HEK293 (cell line): ENCODE results near the gene CD86.

ENCODE experiments used
- CTCF ChIA-PET: fragments of 350-600 bp; formaldehyde crosslinking; extraction: SDS; loops from one replicate; lab custom pipeline; 2021; ENCODE audit warnings: antibody characterized with exemption; lab: Yijun Ruan, JAX
- POLR2A ChIA-PET: fragments of 300-600 bp; formaldehyde crosslinking; extraction: SDS; loops from one replicate; lab custom pipeline; 2020; ENCODE audit warnings: antibody characterized with exemption, inconsistent platforms; lab: Yijun Ruan, JAX
- H3K27ac ChIP-seq: fragments of 200-500 bp; sonication (Bioruptor generic); 2 replicates; pipeline ENCODE4 v1.5.1; 2014; ENCODE audit warnings: low read depth, low read length, control low read depth, inconsistent platforms; ENCODE audit errors: extremely low read depth
- H3K36me3 ChIP-seq, 2 experiments: fragments of 200-500 bp in 1 of 2; sonication (Bioruptor generic) in 1 of 2; 1 replicate in 1 of 2; 2 replicates in 1 of 2; pipeline ENCODE4 v1.5.1; 2014 to 2017; ENCODE audit warnings: inconsistent platforms in 2 of 2, low read length in 2 of 2; ENCODE audit not compliant: control insufficient read depth in 2 of 2, insufficient read depth in 1 of 2
- H3K4me1 ChIP-seq: fragments of 200-500 bp; sonication (Bioruptor generic); 2 replicates; pipeline ENCODE4 v1.5.1; 2014; ENCODE audit warnings: mild to moderate bottlenecking, low read length, inconsistent platforms; ENCODE audit not compliant: control insufficient read depth, insufficient read depth
- H3K4me3 ChIP-seq: 2 replicates; pipeline ENCODE4 v1.5.1; 2011; ENCODE audit warnings: low read depth, mild to moderate bottlenecking, control low read depth, low read length, moderate library complexity
- H3K9me3 ChIP-seq: fragments of 200-500 bp; sonication (Bioruptor generic); 2 replicates; pipeline ENCODE4 v1.5.1; 2014; ENCODE audit warnings: low read depth, low read length, inconsistent platforms; ENCODE audit not compliant: control insufficient read depth, insufficient read depth
- GFI1B ChIP-seq: fragments of 450-650 bp; formaldehyde crosslinking; IDR thresholded peaks from 2 replicates; pipeline ENCODE4 v1.5.1; 2016; ENCODE audit warnings: missing biosample characterization, missing genetic modification characterization
- HOXC10 ChIP-seq: sonication (generic); formaldehyde crosslinking; IDR thresholded peaks from 2 replicates; pipeline ENCODE4 v1.8.1; 2023; ENCODE audit warnings: mild to moderate bottlenecking, missing genetic modification reagents
- MZF1 ChIP-seq: fragments of 450-650 bp; formaldehyde crosslinking; IDR thresholded peaks from 2 replicates; pipeline ENCODE4 v1.5.1; 2017; ENCODE audit warnings: missing biosample characterization, missing genetic modification characterization, borderline replicate concordance
- OVOL3 ChIP-seq: fragments of 450-650 bp; formaldehyde crosslinking; IDR thresholded peaks from 2 replicates; pipeline ENCODE4 v1.5.1; 2016; ENCODE audit warnings: missing biosample characterization, missing genetic modification characterization
- PRDM2 ChIP-seq: fragments of 450-650 bp; formaldehyde crosslinking; IDR thresholded peaks from 2 replicates; pipeline ENCODE4 v1.5.1; 2016; ENCODE audit warnings: missing biosample characterization, missing genetic modification characterization, borderline replicate concordance
- YY1 ChIP-seq: fragments of 450-650 bp; formaldehyde crosslinking; IDR thresholded peaks from 2 replicates; pipeline ENCODE4 v1.5.1; 2018; ENCODE audit warnings: missing biosample characterization, missing genetic modification characterization
- ZBTB20 ChIP-seq: fragments of 450-650 bp; formaldehyde crosslinking; IDR thresholded peaks from 2 replicates; pipeline ENCODE4 v1.5.1; 2016; ENCODE audit warnings: missing biosample characterization, missing genetic modification characterization
- ZBTB48 ChIP-seq: fragments of 450-650 bp; formaldehyde crosslinking; IDR thresholded peaks from 2 replicates; pipeline ENCODE4 v1.5.1; 2016; ENCODE audit warnings: missing biosample characterization, missing genetic modification characterization
- ZFHX2 ChIP-seq: fragments of 450-650 bp; formaldehyde crosslinking; conservative IDR thresholded peaks from 2 replicates; pipeline ENCODE4 v1.5.1; 2016; ENCODE audit warnings: missing biosample characterization, missing genetic modification characterization
- ZFP3 ChIP-seq: fragments of 450-650 bp; formaldehyde crosslinking; IDR thresholded peaks from 2 replicates; pipeline ENCODE4 v1.5.1; 2016; ENCODE audit warnings: low read depth, missing biosample characterization, missing genetic modification characterization
- ZNF10 ChIP-seq: fragments of 450-650 bp; formaldehyde crosslinking; IDR thresholded peaks from 2 replicates; pipeline ENCODE4 v1.5.1; 2017; ENCODE audit warnings: missing biosample characterization, missing genetic modification characterization
- ZNF133 ChIP-seq: fragments of 450-650 bp; formaldehyde crosslinking; IDR thresholded peaks from 2 replicates; pipeline ENCODE4 v1.5.1; 2016; ENCODE audit warnings: missing biosample characterization, missing genetic modification characterization
- ZNF138 ChIP-seq: fragments of 450-650 bp; formaldehyde crosslinking; IDR thresholded peaks from 2 replicates; pipeline ENCODE4 v1.5.1; 2016; ENCODE audit warnings: missing biosample characterization, missing genetic modification characterization, borderline replicate concordance
- ZNF184 ChIP-seq: fragments of 450-650 bp; IDR thresholded peaks from 2 replicates; pipeline ENCODE4 v1.5.1; 2018; ENCODE audit warnings: missing biosample characterization, mild to moderate bottlenecking, missing genetic modification characterization
- ZNF2 ChIP-seq: fragments of 450-650 bp; formaldehyde crosslinking; IDR thresholded peaks from 2 replicates; pipeline ENCODE4 v1.5.1; 2016; ENCODE audit warnings: missing biosample characterization, missing genetic modification characterization
- ZNF202 ChIP-seq: fragments of 450-650 bp; formaldehyde crosslinking; IDR thresholded peaks from 2 replicates; pipeline ENCODE4 v1.5.1; 2016; ENCODE audit warnings: missing biosample characterization, missing genetic modification characterization, borderline replicate concordance
- ZNF221 ChIP-seq: fragments of 450-650 bp; formaldehyde crosslinking; IDR thresholded peaks from 2 replicates; pipeline ENCODE4 v1.5.1; 2017; ENCODE audit warnings: missing biosample characterization, missing genetic modification characterization, borderline replicate concordance
- ZNF266 ChIP-seq: fragments of 450-650 bp; formaldehyde crosslinking; IDR thresholded peaks from 2 replicates; pipeline ENCODE4 v1.5.1; 2016; ENCODE audit warnings: missing biosample characterization, missing genetic modification characterization, low read depth
- ZNF324 ChIP-seq: fragments of 450-650 bp; formaldehyde crosslinking; IDR thresholded peaks from 2 replicates; pipeline ENCODE4 v1.5.1; 2016; ENCODE audit warnings: missing biosample characterization, missing genetic modification characterization
- ZNF404 ChIP-seq: fragments of 450-650 bp; formaldehyde crosslinking; IDR thresholded peaks from 2 replicates; pipeline ENCODE4 v1.5.1; 2017; ENCODE audit warnings: missing biosample characterization, missing genetic modification characterization
- ZNF416 ChIP-seq: fragments of 450-650 bp; formaldehyde crosslinking; IDR thresholded peaks from 2 replicates; pipeline ENCODE4 v1.5.1; 2016; ENCODE audit warnings: missing biosample characterization, missing genetic modification characterization
- ZNF433 ChIP-seq: fragments of 450-650 bp; formaldehyde crosslinking; IDR thresholded peaks from 2 replicates; pipeline ENCODE4 v1.5.1; 2016; ENCODE audit warnings: missing biosample characterization, missing genetic modification characterization, low read depth
- ZNF473 ChIP-seq: fragments of 450-650 bp; formaldehyde crosslinking; IDR thresholded peaks from 2 replicates; pipeline ENCODE4 v1.5.1; 2017; ENCODE audit warnings: missing biosample characterization, missing genetic modification characterization
- ZNF510 ChIP-seq: fragments of 450-650 bp; formaldehyde crosslinking; IDR thresholded peaks from 2 replicates; pipeline ENCODE4 v1.5.1; 2018; ENCODE audit warnings: mild to moderate bottlenecking, missing genetic modification characterization, missing biosample characterization; ENCODE audit not compliant: insufficient replicate concordance
- ZNF544 ChIP-seq: fragments of 450-650 bp; formaldehyde crosslinking; IDR thresholded peaks from 2 replicates; pipeline ENCODE4 v1.5.0; 2017; ENCODE audit warnings: missing biosample characterization, missing genetic modification characterization
- ZNF558 ChIP-seq: fragments of 450-650 bp; formaldehyde crosslinking; IDR thresholded peaks from 2 replicates; pipeline ENCODE4 v1.5.1; 2016; ENCODE audit warnings: missing biosample characterization, missing genetic modification characterization
- ZNF596 ChIP-seq: fragments of 450-650 bp; IDR thresholded peaks from 2 replicates; pipeline ENCODE4 v1.5.0; 2018; ENCODE audit warnings: missing biosample characterization, mild to moderate bottlenecking, missing genetic modification characterization, moderate library complexity
- ZNF654 ChIP-seq: fragments of 450-650 bp; formaldehyde crosslinking; IDR thresholded peaks from 2 replicates; pipeline ENCODE4 v1.5.1; 2016; ENCODE audit warnings: low read depth, missing biosample characterization, missing genetic modification characterization
- ZSCAN16 ChIP-seq: fragments of 450-650 bp; formaldehyde crosslinking; IDR thresholded peaks from 2 replicates; pipeline ENCODE4 v1.5.1; 2016; ENCODE audit warnings: missing biosample characterization, missing genetic modification characterization
- ZSCAN30 ChIP-seq: fragments of 450-650 bp; IDR thresholded peaks from 2 replicates; pipeline ENCODE4 v1.5.1; 2018; ENCODE audit warnings: missing biosample characterization, mild to moderate bottlenecking, missing genetic modification characterization, moderate library complexity
- ZSCAN5A ChIP-seq: fragments of 450-650 bp; formaldehyde crosslinking; IDR thresholded peaks from 2 replicates; pipeline ENCODE4 v1.5.1; 2016; ENCODE audit warnings: missing biosample characterization, missing genetic modification characterization

CD86 gene

GRCh38 chr3:122084799-122085198 is 29.6 kb downstream of the CD86 start:
- no peak overlapping the region for H3K4me3 ChIP-seq
- TF ChIP-seq ZSCAN30 (tag by site-specific recombination), result no peak
- no peak for TF ChIP-seq ZNF433 (tag by site-specific recombination)
- TF ChIP-seq ZSCAN16, result no peak
- no peak for TF ChIP-seq ZFHX2 (tag by site-specific recombination)
- no peak for TF ChIP-seq ZNF221
- no peak for TF ChIP-seq ZNF510
- TF ChIP-seq GFI1B, result no peak
- no peak for TF ChIP-seq ZNF404 (tag by site-specific recombination)
- TF ChIP-seq ZNF324 (tag by site-specific recombination), result no peak
- no peak for TF ChIP-seq ZBTB20
- TF ChIP-seq ZNF184 (tag by site-specific recombination), result no peak
- no peak for TF ChIP-seq ZNF473 (tag by site-specific recombination)
- no peak for TF ChIP-seq ZNF558 (tag by site-specific recombination)
- no peak for TF ChIP-seq MZF1 (tag by site-specific recombination)
- TF ChIP-seq YY1, result no peak
- TF ChIP-seq ZFP3 (tag by site-specific recombination), result no peak
- no peak for TF ChIP-seq ZNF10 (tag by site-specific recombination)
- TF ChIP-seq HOXC10, result no peak
- H3K9me3 ChIP-seq, result no peaks in the 10 kb centered on the region
- no peak overlapping the region for H3K27ac ChIP-seq
- POLR2A ChIA-PET, result no interaction called here
- no peaks in the 10 kb centered on the region for H3K36me3 ChIP-seq
- CTCF ChIA-PET, result no interaction called here
- no peaks in the 10 kb centered on the region for H3K4me1 ChIP-seq

- CTCF ChIA-PET, result no interaction called here
- POLR2A ChIA-PET, result no interaction called here
- no peaks in the 10 kb centered on the region for H3K9me3 ChIP-seq
- no peak overlapping the region for H3K27ac ChIP-seq
- no peak for TF ChIP-seq ZNF2 (tag by site-specific recombination)
- no peak for TF ChIP-seq ZNF544 (tag by site-specific recombination)
- TF ChIP-seq ZNF133 (tag by site-specific recombination), result no peak
- no peak for TF ChIP-seq YY1
- TF ChIP-seq ZNF266 (tag by site-specific recombination), result no peak
- no peak for TF ChIP-seq ZNF138 (tag by site-specific recombination)
- no peak for TF ChIP-seq ZSCAN5A (tag by site-specific recombination)
- no peak for TF ChIP-seq ZBTB48
- no peak for TF ChIP-seq ZNF654 (tag by site-specific recombination)
- no peak for TF ChIP-seq ZNF596 (tag by site-specific recombination)
- no peak for TF ChIP-seq ZNF324 (tag by site-specific recombination)
- TF ChIP-seq ZNF202, result no peak
- TF ChIP-seq PRDM2 (tag by site-specific recombination), result no peak
- TF ChIP-seq OVOL3 (tag by site-specific recombination), result no peak
- no peak for TF ChIP-seq ZNF416 (tag by site-specific recombination)
- H3K36me3 ChIP-seq, result no peaks in the 10 kb centered on the region
- no peak overlapping the region for H3K4me3 ChIP-seq
- no peaks in the 10 kb centered on the region for H3K4me1 ChIP-seq
Measured at GRCh38 chr3:122085673-122086072, 30.5 kb downstream of the CD86 start.
